Measurements from ENCODE around the gene CFAP54. TPM values are rescaled to one million over a fixed set of nuclear protein-coding genes. Genes with fewer than 3 reads are reported as not detected.
A peak's percentile ranks its signal among the peaks of the same experiment; 100 is the strongest.
"Not testable (repeated sequence)": the region's sequence is repeated elsewhere in the genome, so short reads cannot be mapped to it uniquely, and the experiment has no call there.

The CFAP54 gene
- total RNA-seq, 4 donors from 2014 or later, result 1.3 to 14.2 (median 6.2) TPM

DNA sequence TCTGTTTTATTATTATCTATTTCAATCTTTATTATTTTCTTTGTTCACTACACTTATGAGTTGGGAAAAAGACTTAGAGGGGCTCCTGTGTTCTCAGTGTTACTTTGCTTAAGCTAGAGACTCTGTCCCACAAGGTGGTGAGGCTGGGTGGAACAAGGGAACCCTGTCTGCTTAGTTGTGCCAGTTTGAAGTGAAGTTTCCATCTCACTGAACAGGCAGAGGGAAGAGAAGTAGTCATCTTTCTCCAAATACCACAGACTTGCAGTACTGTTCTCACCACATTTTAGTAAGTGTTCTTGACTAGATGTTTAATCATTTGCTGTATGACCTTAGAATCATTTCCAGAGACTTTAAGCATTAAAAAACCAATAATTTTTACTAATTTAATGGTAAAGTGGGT is 222.0 kb downstream of the CFAP54 start:
- no peaks in the 10 kb centered on the region for H3K36me3 ChIP-seq
- H3K4me3 ChIP-seq, result no peak overlapping the region
- TF ChIP-seq, protein P1, sequence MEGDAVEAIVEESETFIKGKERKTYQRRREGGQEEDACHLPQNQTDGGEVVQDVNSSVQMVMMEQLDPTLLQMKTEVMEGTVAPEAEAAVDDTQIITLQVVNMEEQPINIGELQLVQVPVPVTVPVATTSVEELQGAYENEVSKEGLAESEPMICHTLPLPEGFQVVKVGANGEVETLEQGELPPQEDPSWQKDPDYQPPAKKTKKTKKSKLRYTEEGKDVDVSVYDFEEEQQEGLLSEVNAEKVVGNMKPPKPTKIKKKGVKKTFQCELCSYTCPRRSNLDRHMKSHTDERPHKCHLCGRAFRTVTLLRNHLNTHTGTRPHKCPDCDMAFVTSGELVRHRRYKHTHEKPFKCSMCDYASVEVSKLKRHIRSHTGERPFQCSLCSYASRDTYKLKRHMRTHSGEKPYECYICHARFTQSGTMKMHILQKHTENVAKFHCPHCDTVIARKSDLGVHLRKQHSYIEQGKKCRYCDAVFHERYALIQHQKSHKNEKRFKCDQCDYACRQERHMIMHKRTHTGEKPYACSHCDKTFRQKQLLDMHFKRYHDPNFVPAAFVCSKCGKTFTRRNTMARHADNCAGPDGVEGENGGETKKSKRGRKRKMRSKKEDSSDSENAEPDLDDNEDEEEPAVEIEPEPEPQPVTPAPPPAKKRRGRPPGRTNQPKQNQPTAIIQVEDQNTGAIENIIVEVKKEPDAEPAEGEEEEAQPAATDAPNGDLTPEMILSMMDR (IDR thresholded peaks at IDR 0.05), result no peak
- no peaks in the 10 kb centered on the region for H3K4me1 ChIP-seq
- H3K27me3 ChIP-seq, result no peaks in the 10 kb centered on the region
- H3K9me3 ChIP-seq, result no peaks in the 10 kb centered on the region
- intact Hi-C loops (cut with DNase I; ENCODE audit: low total_unique reads), result no loop called here
- DNase-seq, result no peak
- H3K27ac ChIP-seq, result no peak overlapping the region

DNA sequence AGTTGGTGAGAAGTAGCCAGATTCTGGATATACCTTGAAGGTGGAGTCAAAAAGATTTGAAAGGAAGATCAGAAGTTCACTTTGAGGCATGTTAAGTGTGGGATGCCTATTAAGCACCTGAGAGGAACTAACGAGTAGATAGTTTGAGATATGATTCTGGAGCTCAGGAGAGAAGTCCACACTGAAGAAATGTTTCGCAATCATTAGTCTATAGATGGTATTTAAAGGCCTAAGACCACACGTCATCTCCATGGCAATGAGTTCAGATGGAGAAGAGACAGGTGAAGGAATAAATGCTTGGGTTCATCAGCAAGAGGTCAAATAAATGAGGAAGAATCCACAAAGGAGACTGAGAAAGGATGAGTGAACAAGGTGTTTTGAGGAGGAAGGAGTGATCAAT is 224.8 kb downstream of the CFAP54 start:
- H3K4me1 ChIP-seq, result no peaks in the 10 kb centered on the region
- H3K36me3 ChIP-seq, result no peaks in the 10 kb centered on the region
- H3K9me3 ChIP-seq, result no peaks in the 10 kb centered on the region
- intact Hi-C loops (cut with DNase I; ENCODE audit: low total_unique reads), result no loop called here
- no peak overlapping the region for H3K27ac ChIP-seq
- no peaks in the 10 kb centered on the region for H3K27me3 ChIP-seq
- no peak for TF ChIP-seq POLR2A (IDR thresholded peaks at IDR 0.05)
- TF ChIP-seq, protein P1 (IDR thresholded peaks at IDR 0.05), result no peak
- DNase-seq, result no peak
- no peak overlapping the region for H3K4me3 ChIP-seq

DNA sequence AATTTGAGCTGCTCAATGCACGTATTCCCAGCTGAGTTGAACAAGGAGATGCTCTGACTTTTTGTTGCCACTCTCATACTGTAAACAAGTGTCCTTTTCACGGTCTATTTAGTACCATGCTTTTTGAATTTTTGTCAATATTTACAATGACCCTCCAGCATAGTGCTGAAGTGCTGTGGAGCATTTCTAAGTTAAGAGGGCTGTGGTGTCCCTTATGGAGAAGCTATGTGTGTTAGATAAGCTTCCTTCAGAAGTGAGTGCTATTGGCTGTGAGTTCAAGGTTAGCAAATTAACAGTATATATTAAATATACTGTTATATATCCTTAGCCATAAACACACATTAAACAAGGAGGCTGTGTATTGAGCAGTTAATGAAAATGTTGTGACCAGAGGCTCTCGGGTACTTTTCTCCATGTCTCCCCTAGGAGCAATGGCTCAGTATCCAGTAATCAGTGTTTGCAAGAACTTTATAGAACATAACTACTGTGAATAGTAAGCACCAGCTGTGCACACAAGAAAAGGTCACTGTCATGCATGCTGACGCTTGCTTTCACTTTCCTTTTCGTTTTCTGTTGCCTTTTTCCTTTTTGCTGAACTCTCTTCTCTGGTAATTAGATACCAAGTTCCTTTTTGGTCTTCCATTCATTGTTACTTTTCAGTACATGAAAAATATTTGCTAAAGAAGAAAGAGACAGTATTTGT is 230.4 kb downstream of the CFAP54 start:
- H3K36me3 ChIP-seq, result no peaks in the 10 kb centered on the region
- no peaks in the 10 kb centered on the region for H3K9me3 ChIP-seq
- intact Hi-C loops (cut with DNase I; ENCODE audit: low total_unique reads), result no loop called here
- TF ChIP-seq, protein P1 (IDR thresholded peaks at IDR 0.05), result no peak
- TF ChIP-seq POLR2A (IDR thresholded peaks at IDR 0.05), result no peak
- no peaks in the 10 kb centered on the region for H3K27me3 ChIP-seq
- no peak for DNase-seq
- no peaks in the 10 kb centered on the region for H3K4me1 ChIP-seq
- H3K27ac ChIP-seq, result peak overlapping the region in 1 of 2 donors; percentile 10
- H3K4me3 ChIP-seq, result no peak overlapping the region

DNA sequence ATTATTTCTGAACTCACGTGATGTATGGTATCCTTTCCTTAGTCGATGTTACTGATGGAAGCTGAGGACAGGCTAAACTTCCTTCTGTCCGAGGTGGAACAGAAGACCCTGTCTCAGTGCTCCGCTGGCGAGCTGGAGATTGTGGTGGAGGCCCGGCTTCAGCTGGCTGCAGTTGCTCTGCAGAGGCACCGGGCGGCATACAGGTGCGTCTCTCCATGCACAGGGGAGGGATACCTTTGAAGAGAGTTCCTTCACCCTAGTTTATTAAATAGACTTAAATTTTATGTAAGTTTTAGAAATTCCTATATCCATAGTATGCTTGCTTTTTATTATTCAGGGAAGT is 231.0 kb downstream of the CFAP54 start:
- DNase-seq, result no peak
- Histone ChIP-seq H3K4me3 (no peak overlapping the region), H3K9me3 (no peaks in the 10 kb centered on the region), H3K36me3 (no peaks in the 10 kb centered on the region), H3K4me1 (no peaks in the 10 kb centered on the region), H3K27me3 (no peaks in the 10 kb centered on the region), H3K27ac (peak overlapping the region in 1 of 2 donors; percentile 10)
- TF ChIP-seq POLR2A (IDR thresholded peaks at IDR 0.05), result no peak
- TF ChIP-seq, protein P1 (IDR thresholded peaks at IDR 0.05), result no peak
- intact Hi-C loops (cut with DNase I; ENCODE audit: low total_unique reads), result no loop called here

DNA sequence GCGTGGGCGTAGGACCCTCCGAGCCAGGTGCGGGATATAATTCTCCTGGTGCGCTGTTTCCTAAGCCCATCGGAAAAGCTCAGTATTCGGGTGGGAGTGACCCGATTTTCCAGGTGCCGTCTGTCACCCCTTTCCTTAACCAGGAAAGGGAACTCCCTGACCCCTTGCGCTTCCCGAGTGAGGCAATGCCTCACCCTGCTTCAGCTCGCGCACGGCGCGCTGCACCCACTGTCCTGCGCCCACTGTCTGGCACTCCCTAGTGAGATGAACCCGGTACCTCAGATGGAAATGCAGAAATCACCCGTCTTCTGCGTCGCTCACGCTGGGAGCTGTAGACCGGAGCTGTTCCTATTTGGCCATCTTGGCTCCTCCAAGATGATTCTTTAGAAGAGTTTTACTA is 240.1 kb downstream of the CFAP54 start:
- H3K4me3 ChIP-seq; H3K27ac ChIP-seq; intact Hi-C loops (cut with DNase I; ENCODE audit: low total_unique reads); H3K9me3 ChIP-seq; H3K4me1 ChIP-seq; H3K27me3 ChIP-seq; DNase-seq; H3K36me3 ChIP-seq: not testable (repeated sequence)

DNA sequence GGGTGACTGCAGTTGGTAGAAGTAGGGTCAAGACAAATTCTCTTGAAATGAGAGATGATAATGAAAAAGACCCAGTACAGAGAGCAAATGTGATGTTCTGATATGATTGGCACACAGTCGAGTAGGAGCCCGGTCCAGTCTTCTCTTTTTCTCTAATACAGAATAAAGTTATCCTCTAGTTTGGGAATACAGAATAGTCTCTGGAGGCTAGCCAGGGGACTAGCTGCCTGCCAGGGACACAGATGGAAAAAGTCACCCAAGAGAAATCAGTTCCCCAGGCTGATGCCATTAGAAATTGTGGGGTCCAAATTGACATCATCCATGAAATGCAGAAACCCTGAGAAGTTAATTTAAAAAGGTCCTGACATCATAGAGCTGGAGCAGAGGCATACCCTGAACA is 240.5 kb downstream of the CFAP54 start:
- H3K27ac ChIP-seq, result no peak overlapping the region
- intact Hi-C loops (cut with DNase I; ENCODE audit: low total_unique reads), result no loop called here
- no peaks in the 10 kb centered on the region for H3K36me3 ChIP-seq
- no peaks in the 10 kb centered on the region for H3K9me3 ChIP-seq
- H3K4me3 ChIP-seq, result no peak overlapping the region
- no peak for DNase-seq
- no peaks in the 10 kb centered on the region for H3K4me1 ChIP-seq
- TF ChIP-seq, protein P1 (IDR thresholded peaks at IDR 0.05), result no peak
- no peak for TF ChIP-seq POLR2A (IDR thresholded peaks at IDR 0.05)
- no peaks in the 10 kb centered on the region for H3K27me3 ChIP-seq

Measured in uterus (tissue), 4 donors.